GM21528 (cell line): ENCODE results near the gene PPP1R1C.
A peak's percentile ranks its signal among the peaks of the same experiment; 100 is the strongest.

Experiments
- ATAC-seq: cut with Tn5 transposase; IDR thresholded peaks from one replicate; pipeline ENCODE4 v1.9.1; 2021; ENCODE audit warnings: mild to moderate bottlenecking, moderate library complexity; ENCODE audit not compliant: unreplicated experiment, low FRiP score

The PPP1R1C gene

GRCh38 chr2:182090486-182090885 is 104.8 kb downstream of the PPP1R1C start:
- no peak for ATAC-seq

- ATAC-seq = no peak
Measured at GRCh38 chr2:182097571-182098164, 112.0 kb downstream of the PPP1R1C start.

GRCh38 chr2:182098648-182099047 is 113.0 kb downstream of the PPP1R1C start:
- ATAC-seq = no peak

- ATAC-seq = peak; percentile 75
Measured at GRCh38 chr2:182101263-182101662, 115.6 kb downstream of the PPP1R1C start.

GRCh38 chr2:182103526-182103925 is 117.9 kb downstream of the PPP1R1C start:
- no peak for ATAC-seq

- no peak for ATAC-seq
Measured at GRCh38 chr2:182110347-182110746, 124.7 kb downstream of the PPP1R1C start.

GRCh38 chr2:182113334-182113733 is 127.7 kb downstream of the PPP1R1C start:
- ATAC-seq = no peak

GRCh38 chr2:182115258-182115657 is 129.6 kb downstream of the PPP1R1C start:
- no peak for ATAC-seq

- ATAC-seq = no peak
Measured at GRCh38 chr2:182116774-182117173, 131.1 kb downstream of the PPP1R1C start.

GRCh38 chr2:182117196-182117595 is 131.5 kb downstream of the PPP1R1C start:
- ATAC-seq = no peak

- no peak for ATAC-seq
Measured at GRCh38 chr2:182128821-182129707, 143.4 kb downstream of the PPP1R1C start.

- ATAC-seq = no peak
Measured at GRCh38 chr2:182132605-182133004, 147.0 kb downstream of the PPP1R1C start.

- ATAC-seq = no peak
Measured at GRCh38 chr2:182133195-182133891, 147.7 kb downstream of the PPP1R1C start.

GRCh38 chr2:182134201-182134600 is 148.5 kb downstream of the PPP1R1C start:
- no peak for ATAC-seq

- ATAC-seq = no peak
Measured at GRCh38 chr2:182142062-182142461, 156.4 kb downstream of the PPP1R1C start.

- ATAC-seq = no peak
Measured at GRCh38 chr2:182144041-182144775, 158.6 kb downstream of the PPP1R1C start.

- ATAC-seq = no peak
Measured at GRCh38 chr2:182144776-182145165, 159.1 kb downstream of the PPP1R1C start.

- ATAC-seq = no peak
Measured at GRCh38 chr2:182148344-182148743, 162.7 kb downstream of the PPP1R1C start.

GRCh38 chr2:182163878-182164277 is 178.2 kb downstream of the PPP1R1C start:
- no peak for ATAC-seq

- ATAC-seq = no peak
Measured at GRCh38 chr2:182164686-182165085, 179.0 kb downstream of the PPP1R1C start.

- ATAC-seq = no peak
Measured at GRCh38 chr2:182165202-182165601, 179.5 kb downstream of the PPP1R1C start.
